ENCODE data around the gene GAREM2.

- TF ChIP-seq CTCF (IDR thresholded peaks at IDR 0.05; ENCODE audit: insufficient read depth, low read length) = no peak
- TF ChIP-seq SPI1 (IDR thresholded peaks at IDR 0.05; ENCODE audit: borderline replicate concordance, low read depth) = no peak
Measured at GRCh38 chr2:26170795-26171194, 2.1 kb upstream of the GAREM2 start.
